HCT116 (cell line): ENCODE measurements around the gene SAMD7. TPM values are rescaled to one million over a fixed set of nuclear protein-coding genes. Genes with fewer than 3 reads are reported as not detected.

Experiments used
- total RNA-seq: library from RNA; stranded (reverse); gene quantifications from one replicate; pipeline ENCODE4 v1.2.1, GENCODE V29; 2021; ENCODE audit not compliant: unreplicated experiment

SAMD7 gene
- total RNA-seq, 1 experiment from 2014 or later: not detected

Other genes starting within 250 kb of the SAMD7 start
- 3.1 TPM for gene MECOM, start 247.9 kb upstream of the SAMD7 start, total RNA-seq
- 47.0 TPM for gene TERC, start 146.5 kb upstream of the SAMD7 start, total RNA-seq
- 1.2 TPM for gene ACTRT3, start 142.0 kb upstream of the SAMD7 start, total RNA-seq
- gene MYNN, start 138.2 kb upstream of the SAMD7 start, total RNA-seq: 13.5 TPM
- not detected for gene LRRIQ4, start 98.7 kb upstream of the SAMD7 start, total RNA-seq
- gene LRRC34, start 98.7 kb upstream of the SAMD7 start, total RNA-seq: not detected
- not detected for gene LRRC31, start 41.6 kb upstream of the SAMD7 start, total RNA-seq
- gene SEC62, start 55.2 kb downstream of the SAMD7 start, total RNA-seq: 55.4 TPM
- gene GPR160, start 126.4 kb downstream of the SAMD7 start, total RNA-seq: 9.9 TPM